Measurements from ENCODE around the gene TMX4. TPM values are rescaled to one million over a fixed set of nuclear protein-coding genes. Genes with fewer than 3 reads are reported as not detected.

The TMX4 gene
- total RNA-seq, 5 donors from 2014 or later (not counting 1 experiment from before 2014, with no cell fraction given), result 44.2 to 69.7 (median 53.3) TPM

Other genes with a start within 250 kb of the TMX4 start
- gene HAO1, start 79.3 kb downstream of the TMX4 start, total RNA-seq, result not detected
- gene PLCB1, start 112.5 kb upstream of the TMX4 start, total RNA-seq, result 10 to 100 TPM in 2 of 5 donors, 1 to 10 TPM in 3; 3.3 to 15.1 (median 7.4) TPM

Measured in T-cell (primary cell).